Measurements from ENCODE around the gene MAML2.

MAML2 gene

DNA sequence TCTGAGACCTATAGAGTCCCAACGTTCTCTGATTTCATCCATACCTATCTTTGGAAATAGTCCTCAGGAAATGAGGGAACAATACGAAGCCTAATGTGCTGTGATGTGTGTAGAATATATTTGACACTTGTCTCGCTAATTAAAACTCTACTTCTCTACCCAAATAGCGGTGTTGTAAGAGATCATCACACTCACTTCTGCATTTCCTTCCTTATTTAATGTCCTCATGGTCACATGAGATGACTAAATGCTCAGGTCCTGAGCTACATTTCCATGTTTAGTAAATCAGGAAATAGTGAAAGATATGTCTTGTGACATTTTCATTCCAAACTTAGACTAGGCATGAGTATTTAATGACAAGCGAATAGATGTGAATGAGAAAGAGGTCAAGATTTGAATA is 112.3 kb downstream of the MAML2 start:
- no peak for DNase-seq

DNA sequence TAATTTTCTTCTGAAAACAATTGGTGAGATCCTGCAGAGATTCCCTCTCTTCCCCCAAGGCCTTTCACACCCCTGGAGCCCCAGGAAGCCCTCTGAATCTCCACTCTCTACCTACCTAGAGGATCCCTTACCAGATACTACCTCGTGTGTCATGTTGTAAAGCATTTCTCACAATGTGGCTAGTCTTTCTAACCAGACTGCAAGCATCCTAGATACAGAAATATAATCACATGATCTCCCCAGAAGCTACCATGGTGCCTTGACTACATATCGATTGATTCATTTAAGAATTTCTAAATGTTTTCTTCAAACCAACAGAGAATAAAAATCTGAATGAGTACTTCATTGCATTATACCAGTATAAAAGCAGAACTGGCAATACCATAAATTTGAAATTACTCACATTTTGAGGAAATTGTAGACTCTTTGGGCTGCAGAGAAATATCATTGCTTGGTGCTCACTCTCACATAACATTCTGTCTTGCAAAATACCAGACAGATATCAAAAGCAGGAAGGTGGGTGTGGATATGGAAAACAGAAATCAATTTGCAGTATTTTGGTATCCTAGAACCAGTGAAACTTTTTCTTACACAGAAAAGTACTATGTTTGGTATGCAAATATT is 113.5 kb downstream of the MAML2 start:
- no peak for DNase-seq

DNA sequence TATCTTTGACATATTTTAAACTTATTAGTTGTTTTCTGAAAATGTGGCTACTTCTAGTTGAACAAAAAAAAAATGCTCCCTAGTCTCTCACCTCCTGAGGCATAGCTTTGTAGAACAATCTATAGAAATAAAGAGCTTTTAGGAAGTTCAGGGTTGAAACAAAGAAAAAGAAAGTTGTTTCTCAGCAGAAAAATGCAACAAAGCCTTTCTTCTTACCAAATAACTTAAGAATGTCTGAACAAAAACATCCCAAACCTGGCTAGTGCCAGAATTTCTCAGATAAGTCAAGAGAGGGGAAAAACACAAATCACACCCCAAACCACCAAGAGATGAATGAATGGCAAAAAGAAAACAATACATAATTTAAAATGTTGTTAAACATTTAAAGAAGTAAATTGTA is 114.1 kb downstream of the MAML2 start:
- no peak for DNase-seq

DNA sequence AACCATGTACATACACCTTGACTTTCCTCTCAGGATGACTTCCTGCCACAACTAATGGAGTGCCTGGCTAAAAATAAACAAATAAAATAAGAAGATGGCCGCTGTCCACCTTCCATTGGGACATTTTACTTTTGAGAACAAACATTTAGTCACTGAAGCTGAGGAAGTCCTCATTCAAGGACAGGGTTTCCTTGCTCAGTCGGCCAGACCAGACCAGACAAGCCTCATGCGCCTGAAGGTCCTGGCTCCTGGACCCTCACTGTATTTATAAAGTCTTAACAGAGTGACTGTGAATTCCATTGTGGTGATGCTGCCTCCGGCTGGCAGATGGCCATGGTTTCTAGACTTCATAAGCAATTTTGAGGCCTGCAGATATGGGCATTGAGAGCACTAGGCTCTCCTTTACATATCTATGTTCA is 114.5 kb downstream of the MAML2 start:
- no peak for DNase-seq

DNA sequence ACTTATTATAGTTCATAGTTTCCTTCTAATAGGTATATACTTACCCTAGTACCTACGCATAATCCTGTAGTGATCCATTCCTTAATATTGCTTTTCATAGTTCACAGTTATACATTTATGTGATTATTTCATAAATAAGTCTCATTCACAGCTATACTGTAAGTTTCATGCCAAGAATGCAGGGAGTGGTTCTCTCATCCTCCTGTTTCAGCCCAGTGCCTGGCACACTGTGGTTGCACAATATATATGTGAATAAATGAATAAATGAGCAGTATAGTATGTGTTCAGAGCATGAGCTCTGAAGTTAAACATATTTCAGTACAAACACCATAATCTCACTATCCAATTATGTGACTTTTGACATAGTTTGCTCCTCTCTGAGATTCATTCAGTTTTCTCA is 115.8 kb downstream of the MAML2 start:
- no peak for DNase-seq

DNA sequence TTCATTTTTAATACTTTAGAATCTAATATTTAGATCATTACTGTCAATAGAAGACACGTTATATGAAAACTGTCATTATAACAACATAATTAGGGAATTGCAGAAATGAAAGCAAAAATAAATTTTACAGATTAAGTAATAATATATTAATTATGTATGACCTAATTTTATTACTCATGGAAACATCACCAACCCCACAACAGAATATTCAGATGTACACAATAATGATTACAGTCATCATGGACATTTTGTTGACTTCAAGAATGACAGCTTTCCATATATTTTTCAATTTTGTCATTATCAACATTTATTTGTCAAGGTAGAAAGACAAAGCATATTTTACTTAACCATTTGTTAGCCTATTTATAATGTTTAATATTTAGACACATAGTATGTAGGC is 119.9 kb downstream of the MAML2 start:
- no peak for DNase-seq

DNA sequence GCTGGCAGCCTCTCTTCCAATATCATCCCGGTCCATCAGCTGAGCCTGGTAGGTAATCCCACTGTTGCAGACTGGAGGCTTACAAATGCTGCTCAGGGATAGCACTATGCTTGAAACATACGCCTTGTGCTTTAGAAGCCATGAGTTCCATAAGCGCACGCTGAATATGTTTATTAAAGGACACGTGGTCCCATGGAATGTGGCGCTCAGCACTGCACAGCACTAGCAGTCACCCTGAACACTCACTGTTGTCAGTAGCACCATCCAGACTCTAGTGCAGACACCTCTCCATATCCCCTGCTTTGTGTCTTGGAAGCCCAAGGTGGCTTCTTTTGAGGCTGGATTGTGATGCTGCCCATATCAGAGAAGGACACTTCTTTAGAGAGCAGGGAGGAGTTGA is 120.9 kb downstream of the MAML2 start:
- DNase-seq = no peak

DNA sequence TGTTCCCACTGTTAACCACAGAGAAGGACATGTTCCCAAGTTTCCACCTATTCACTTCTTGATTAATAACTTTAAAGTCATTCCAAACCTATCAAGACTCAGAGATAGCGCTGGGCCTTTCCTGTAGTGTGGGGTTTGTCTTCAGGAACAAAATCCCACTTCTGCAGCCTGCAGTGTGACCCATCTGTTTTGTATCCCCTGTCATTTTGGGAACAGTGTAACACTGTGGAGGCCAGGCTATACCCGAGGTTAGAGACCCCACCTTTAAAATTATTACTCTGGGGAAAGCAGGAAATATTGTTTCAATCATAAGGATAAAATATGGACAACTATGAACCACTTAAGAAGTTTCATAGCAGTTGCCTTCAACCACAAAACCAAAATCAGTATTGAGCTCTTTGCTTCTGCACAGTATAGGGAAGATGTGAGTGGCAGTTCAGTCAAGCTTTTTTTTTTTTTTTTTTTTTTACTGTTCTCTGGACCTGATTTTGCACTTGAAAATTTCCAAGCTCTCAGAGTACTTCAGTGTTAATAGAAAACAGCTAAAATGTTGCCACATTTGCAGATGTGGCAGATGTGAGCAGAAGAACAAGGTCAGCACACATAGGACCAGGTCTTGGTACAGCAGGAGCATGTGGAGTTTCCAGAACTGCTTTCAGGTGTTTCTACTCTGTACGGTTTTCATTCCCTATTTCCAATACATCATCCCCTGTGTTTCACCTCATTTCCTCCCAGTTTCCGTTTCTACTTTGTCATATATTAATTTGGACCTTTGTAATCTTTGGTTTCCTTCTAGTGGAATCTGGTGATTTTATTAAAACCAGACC is 121.5 kb downstream of the MAML2 start:
- no peak for DNase-seq

DNA sequence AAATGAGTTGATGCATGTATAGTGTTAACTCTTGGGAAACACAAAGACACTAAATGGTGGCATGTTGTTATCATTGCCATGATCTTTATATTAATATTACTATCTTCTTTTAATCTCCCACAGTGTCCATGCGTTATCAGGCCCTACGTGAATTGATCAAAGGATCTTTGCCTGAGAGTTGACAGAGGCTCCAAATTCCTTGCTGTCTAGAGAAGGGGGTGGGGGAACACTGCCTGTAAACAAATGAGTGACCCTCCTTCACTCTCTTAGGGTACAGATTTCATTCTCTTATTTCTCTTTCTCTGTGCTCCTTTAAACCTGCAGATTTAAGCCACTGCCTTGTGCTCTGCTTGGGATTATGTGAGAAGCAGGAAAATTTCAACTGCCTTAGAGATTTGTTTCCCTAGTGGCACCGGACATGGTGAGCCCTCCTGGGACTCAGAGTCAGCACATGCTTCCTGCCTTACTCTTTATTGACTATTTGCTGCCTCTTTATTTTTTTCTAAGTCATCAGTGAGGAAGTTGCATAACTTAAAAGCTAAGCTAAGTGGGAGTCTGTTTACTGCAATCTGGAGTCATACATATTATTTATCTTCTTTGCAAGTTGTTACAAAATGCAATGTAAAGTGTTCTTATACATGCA is 122.9 kb downstream of the MAML2 start:
- DNase-seq = no peak

DNA sequence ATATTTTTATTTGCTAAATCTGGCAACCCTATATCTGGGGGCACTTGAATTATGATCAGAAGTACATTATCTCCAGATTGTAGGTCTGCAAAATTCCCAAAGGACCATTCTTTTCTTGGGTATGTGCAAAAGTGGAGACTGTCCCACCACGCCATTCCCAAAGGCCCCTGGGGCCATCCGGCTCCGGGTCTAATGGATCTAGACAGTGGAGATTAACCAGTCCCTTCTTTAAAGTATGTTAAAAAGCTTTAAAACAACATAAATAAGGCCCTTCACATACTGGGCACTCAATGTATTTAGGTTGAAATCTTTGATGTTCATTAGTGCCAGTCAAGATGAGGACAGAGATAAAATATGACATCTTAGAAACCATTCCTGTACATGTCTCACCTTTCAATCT is 124.1 kb downstream of the MAML2 start:
- no peak for DNase-seq

DNA sequence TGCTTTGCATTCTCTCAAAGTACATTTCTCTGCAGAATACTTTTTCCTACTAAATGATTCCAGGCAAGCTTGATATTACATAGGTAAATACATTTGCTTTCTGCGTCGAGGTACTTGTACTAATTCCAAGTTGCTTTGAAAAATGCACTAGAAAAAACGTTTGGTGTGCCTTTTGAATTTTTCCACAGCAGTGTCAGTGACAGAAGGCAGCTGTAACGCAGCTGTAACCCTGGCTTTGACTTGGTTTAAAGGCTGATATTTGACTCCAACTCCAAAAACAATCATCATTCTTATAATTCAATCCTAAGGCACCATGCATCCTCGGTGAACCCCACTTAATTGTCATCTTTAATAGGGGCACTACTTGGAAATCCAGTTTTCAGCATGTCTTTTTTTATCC is 125.0 kb downstream of the MAML2 start:
- no peak for DNase-seq

DNA sequence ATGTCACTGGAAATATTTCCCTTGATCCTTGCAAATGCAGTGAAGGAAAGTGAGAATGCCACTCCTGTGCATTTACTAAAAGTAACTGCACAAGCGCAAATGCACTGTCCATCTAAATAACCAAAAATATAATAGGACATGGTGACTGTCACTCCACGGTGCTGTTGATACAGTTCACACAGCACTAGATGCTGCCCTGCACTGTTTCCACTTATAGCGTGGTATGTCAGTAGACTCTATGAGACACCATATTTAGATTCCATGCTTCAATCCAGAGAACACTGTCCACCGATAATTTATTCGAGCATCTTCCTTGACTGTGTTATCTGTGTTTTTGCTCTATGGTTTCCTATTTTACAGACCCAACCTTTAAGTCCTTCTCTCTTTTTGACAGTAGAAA is 125.8 kb downstream of the MAML2 start:
- DNase-seq = no peak

DNA sequence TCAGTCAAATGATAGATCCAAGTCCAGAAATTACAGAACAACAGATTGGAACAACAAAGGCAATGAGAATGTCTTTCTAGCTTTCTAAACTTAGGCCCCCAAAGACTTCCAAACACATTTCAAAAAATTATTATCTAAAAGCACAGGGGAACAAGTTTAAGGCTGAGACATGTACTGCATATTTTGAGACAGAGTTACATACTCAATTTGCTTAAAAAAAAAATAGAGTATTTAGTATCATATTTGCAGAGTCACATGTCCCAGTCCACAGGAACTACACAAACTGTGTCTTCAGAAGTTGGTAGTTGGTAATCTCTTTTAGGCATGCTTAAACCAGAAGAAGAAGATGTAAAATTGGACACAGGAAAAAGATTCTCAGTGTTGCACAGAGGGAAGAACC is 127.2 kb downstream of the MAML2 start:
- DNase-seq = no peak

DNA sequence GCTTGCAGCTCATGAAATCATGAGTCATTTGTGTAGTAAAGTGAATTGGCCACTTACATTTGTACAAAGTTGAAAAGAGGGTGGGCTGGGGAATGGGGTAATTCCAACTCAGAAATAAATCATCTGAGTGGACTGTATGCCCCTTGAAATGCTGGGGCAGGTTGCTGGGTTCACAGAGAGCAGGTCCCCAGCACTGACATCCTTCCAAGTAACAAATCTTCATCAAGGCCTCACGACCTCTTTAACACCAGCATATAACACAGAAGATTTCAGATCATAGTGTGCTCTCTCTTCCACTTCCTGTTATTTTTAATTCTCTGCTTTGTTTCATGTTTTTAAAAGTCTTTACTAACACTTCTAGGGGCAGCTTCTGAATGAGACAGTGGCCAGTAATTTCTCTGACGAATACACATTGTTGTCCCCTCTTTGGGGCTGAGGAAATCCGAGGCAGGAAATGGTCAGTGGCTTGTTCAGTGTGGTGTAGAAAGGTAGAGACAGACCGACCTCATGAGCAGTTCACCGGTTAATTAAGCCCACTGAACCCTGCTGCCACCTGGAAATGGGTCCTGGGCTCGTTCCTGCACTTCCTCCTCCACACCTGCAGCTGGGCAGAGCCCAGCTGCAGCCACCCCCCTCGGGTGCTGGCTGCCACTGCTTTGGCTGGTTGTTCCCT is 127.7 kb downstream of the MAML2 start:
- no peak for DNase-seq

DNA sequence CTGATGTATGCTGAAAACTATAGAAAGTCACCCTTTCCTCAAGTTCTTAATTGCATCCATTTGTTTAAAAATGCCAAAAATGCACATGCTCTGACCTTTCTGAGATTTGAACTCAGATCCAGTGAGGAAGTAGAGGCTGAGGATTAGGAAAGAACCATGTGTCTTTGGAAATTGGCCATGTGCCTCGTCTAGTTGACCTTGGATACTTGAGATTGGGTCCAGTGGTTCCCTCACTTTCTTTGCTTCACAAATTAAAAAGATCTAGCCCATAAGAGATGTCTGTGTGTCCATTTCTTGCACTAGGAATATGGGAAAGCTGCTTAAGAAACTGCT is 128.3 kb downstream of the MAML2 start:
- DNase-seq = no peak

DNA sequence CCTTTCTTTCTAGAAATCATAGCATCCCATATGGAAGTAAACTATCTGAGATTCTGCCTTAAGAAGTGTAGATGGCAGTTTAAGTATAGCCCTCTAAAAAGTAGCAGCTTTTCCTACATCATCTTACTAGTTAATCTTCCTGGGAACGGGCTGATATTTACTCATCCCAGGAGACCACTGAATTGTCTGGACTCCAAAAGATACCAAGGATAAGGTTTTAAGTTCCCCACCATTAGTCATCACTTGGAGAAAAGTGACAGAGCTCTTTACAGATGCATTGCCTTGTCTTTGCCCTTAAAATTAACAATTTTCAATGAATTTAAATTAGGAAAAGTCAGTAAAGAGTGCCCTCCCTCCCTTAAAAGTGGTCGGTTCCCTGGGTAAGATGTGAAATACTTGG is 129.5 kb downstream of the MAML2 start:
- no peak for DNase-seq

DNA sequence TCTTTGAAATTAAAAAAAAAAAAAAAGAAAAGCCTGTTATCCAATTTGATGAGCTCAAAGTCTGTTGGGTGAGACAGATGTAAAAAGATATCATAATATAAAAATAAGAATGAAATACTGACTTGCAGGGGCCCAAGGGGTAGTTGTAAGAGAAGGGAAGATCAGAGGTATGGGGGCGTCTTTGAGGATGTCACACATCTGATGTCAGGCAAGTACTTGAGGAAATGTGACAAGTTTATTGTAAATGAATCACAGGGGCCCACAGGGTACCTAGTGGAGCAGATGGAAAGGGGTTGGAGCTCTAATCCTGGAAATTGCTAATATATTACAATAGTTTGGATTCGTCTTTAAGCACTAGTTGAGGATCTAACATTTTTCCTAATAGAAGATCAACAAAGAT is 131.6 kb downstream of the MAML2 start:
- DNase-seq = no peak

DNA sequence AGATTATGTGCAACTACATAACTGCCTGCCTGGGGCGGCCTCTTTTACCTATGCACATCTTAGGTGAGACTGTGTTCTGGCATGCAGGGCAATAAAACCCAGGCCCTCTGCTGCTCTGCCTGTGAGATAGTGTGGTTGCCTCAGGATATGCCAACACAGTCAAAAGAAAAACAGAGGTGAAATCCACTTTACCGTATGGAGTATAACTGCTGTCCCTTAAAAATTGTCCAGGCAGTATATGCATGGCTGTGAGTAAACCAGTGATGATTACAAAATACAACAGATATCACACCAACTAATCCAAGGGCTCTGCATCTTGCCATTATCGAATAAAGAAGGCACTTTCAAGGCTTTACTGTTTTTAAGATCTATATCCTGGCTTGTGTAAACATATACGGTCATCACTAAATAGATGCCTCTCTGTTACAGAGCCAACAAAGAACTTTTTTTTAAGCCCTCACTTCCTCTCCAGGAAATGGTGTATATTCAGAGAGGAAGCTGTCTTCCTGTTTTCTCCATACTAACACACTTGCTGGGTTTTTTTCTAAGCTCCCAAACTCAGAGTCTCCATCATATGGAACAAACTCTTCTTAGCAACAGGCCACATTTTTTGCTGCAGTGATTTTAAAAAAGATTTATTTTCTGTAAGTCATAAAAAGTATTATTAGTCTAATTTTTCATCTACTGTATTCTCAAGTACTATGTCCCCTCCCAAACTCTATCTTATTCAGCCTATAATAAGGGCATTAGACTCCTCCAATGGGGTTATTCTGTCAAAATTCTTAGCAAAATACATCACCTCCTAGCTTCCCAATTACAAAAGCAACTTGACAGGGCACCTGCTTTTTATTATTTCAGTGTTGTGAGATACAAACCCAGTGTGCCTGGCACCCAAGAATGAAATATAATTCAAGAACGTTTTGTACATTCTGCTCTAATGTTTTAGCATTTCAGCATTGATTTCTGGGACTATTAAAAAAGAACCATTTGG is 135.2 kb downstream of the MAML2 start:
- no peak for DNase-seq

DNA sequence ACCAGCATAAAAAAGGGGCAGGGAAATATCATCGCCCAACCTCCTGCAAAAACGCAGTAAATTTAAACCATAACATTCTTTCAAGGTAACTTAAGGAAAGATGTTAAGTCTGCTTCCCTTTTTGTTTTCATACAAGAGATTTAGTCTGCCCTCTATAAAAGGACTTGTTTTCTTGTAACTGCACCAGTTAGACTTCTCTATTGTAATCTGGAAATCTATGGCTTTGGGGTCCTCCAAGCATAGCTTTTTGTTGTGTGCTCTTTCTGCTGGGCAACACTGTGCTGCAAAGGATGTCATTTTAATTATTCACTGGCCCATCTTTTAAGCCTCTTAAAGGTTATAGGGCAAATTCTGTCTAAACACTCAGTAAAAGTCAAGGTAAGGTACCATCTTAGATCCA is 136.0 kb downstream of the MAML2 start:
- DNase-seq = no peak

DNA sequence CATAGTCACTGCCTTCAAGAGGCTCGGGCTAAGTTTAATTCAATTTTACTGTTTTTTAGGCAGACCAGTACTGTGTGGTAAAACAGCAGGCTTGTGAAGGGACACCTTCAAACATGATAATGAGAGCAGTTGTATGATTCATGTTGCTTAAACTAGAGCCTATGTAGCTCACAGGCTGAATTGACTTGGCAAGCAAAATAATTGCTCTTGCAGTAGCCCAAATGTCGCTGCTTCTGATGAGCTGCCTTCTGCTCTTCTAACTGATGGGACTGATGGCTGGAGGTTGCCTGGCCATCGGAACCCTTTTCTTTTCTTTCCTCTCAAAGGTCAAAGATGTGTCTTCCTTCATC is 137.6 kb downstream of the MAML2 start:
- DNase-seq = no peak

DNA sequence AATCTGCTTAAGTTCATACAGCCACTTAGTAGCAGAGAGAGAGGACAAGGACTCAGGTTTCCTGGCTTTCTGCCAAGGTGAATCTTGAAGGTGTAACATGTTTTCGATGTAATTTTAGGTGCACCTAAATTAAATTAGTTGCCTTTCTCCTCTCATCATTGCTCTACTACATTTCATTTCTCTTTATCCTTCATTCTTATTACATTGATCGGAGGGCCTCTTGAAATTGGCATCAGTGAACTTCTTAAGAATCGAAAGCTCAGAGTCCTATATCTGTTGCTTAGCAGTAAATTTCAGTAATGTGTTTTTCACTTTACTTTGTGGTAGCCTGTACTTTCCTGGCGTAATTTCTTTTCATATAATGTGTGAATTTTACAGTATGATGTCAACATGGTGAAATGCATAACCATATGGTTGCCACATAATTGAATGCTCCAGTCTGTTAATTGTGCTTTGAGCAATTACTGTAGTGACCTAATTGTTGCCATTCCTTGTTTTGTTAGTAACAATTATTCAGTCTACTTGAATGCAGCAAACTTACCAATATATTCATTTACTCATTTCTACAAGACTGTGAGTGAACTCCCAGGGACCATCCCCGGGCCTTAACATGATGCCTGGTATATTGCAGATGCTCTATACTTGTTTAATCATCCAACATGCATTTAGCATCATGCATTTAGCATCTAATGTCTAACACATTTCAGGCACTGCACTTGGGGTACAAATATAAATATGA is 138.1 kb downstream of the MAML2 start:
- DNase-seq = no peak

DNA sequence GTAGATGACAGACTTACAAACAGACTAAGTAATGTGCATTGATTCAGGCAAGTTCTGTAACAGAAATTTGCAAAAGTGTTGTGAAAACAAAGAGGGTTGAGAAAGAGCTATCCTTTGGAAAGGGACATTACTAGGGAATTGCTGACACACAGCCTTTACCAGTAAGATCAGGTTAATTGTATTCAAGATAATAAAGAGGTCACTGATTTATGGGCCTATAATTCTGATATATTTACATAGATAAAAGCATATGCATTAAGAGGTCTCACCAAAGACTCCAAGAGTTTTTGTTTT is 138.7 kb downstream of the MAML2 start:
- no peak for DNase-seq
